Measurements from ENCODE around the gene UROC1.

DNA sequence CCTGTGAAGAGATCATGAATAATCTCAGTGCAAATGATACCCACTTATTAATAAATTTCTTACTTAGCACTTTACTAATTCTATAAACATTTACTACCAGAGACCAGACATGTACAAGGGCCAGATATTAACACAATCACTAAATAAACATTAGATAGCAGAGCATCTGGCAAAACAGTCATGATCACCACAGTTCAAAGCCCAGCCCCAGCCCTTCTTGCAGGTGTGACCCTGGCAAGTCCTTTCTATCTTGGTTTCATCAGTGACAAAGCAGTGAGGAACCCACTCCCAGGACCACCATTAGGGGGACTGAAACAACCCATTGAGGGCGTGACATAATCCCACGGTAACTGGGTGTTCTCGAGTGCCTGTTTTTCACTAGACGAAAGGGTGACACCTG lies 53.5 kb downstream of the UROC1 start:
- no peak for TF ChIP-seq SUZ12 (IDR thresholded peaks at IDR 0.05; ENCODE audit: extremely low read depth, insufficient read depth, insufficient read length)
- TF ChIP-seq ZNF274 (IDR thresholded peaks at IDR 0.05; ENCODE audit: low read depth, low read length), result no peak
- no peak for TF ChIP-seq YY1 (IDR thresholded peaks at IDR 0.05; ENCODE audit: insufficient read depth, insufficient read length)

Measured in NT2/D1 (cell line).